ENCODE measurements around the gene LAMTOR1.
A peak's percentile ranks its signal among the peaks of the same experiment; 100 is the strongest.

Gene LAMTOR1

DNA sequence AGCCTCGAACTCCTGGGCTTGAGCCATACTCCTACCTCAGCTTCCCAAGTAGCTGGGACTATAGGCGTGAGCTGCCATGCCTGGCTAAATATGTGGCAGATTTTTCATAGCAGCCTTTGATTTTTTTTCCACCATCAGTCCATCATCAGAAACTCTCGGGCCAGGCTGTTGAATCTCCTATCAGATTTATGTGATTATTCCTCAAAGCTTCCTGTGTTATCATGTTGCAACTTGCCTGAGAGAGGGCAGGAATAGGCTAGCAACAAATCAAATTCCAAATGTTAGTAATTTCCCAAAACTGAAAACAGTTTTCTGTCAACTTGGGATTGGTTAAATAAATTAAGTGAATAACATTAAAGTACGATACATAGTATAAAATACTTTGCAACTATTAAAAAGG, 19.0 kb downstream of the LAMTOR1 start:
- Histone ChIP-seq H3K9me3 (ENCODE audit: severe bottlenecking) (no peaks in the 10 kb centered on the region), H3K36me3 (ENCODE audit: low read depth) (0 out of 2 replicates have a peak, but pooled peaks cover 3% of the 10 kb centered on the region), H3K4me3 (ENCODE audit: severe bottlenecking) (no peak overlapping the region), H3K27me3 (ENCODE audit: insufficient read depth, poor library complexity, severe bottlenecking) (no peaks in the 10 kb centered on the region), H3K27ac (ENCODE audit: poor library complexity, severe bottlenecking) (peak overlapping the region; percentile 65), H3K4me1 (ENCODE audit: insufficient read depth, poor library complexity, severe bottlenecking) (peaks cover 15% of the 10 kb centered on the region)
- no peak for TF ChIP-seq CTCF (IDR thresholded peaks at IDR 0.05; ENCODE audit: poor library complexity, severe bottlenecking)
- DNase-seq (ENCODE audit: low spot score) (no peak), ATAC-seq (ENCODE audit: low read depth) (0 out of 3 replicates have a peak, but pooled peaks have one; percentile 15)

DNA sequence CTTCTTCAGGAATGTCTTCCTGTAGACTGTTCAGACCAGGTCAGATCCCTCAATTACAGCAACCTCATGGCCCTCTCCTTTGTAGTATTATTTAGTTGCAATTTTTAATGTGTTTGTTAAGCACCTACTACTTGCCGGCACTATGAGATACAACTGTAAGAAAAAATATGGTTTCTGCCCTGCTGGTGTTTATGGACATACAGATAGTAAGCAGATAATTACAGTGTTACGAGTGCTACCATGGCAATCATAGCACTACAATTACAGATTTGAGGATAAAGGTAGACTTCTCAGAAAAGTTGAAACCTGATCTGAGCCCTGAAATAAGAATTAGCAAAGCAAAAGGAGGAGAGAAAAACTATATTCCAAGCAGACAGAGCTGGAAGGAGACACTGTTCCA, 19.7 kb downstream of the LAMTOR1 start:
- TF ChIP-seq CTCF (IDR thresholded peaks at IDR 0.05; ENCODE audit: poor library complexity, severe bottlenecking): no peak
- peaks cover 19% of the 10 kb centered on the region for H3K4me1 ChIP-seq (ENCODE audit: insufficient read depth, poor library complexity, severe bottlenecking)
- no peaks in the 10 kb centered on the region for H3K9me3 ChIP-seq (ENCODE audit: severe bottlenecking)
- H3K4me3 ChIP-seq (ENCODE audit: severe bottlenecking): no peak overlapping the region
- ATAC-seq (ENCODE audit: low read depth): no peak
- no peaks in the 10 kb centered on the region for H3K27me3 ChIP-seq (ENCODE audit: insufficient read depth, poor library complexity, severe bottlenecking)
- peak overlapping the region; percentile 65 for H3K27ac ChIP-seq (ENCODE audit: poor library complexity, severe bottlenecking)
- DNase-seq (ENCODE audit: low spot score): no peak
- 0 out of 2 replicates have a peak, but pooled peaks cover 3% of the 10 kb centered on the region for H3K36me3 ChIP-seq (ENCODE audit: low read depth)

- Histone ChIP-seq H3K9me3 (ENCODE audit: severe bottlenecking) (no peaks in the 10 kb centered on the region), H3K4me3 (ENCODE audit: severe bottlenecking) (no peak overlapping the region), H3K27ac (ENCODE audit: poor library complexity, severe bottlenecking) (peak overlapping the region; percentile 68), H3K36me3 (ENCODE audit: low read depth) (peaks cover 5% of the 10 kb centered on the region; the same call in 1 of the 2 replicates), H3K27me3 (ENCODE audit: insufficient read depth, poor library complexity, severe bottlenecking) (no peaks in the 10 kb centered on the region), H3K4me1 (ENCODE audit: insufficient read depth, poor library complexity, severe bottlenecking) (peaks cover 25% of the 10 kb centered on the region)
- no peak for TF ChIP-seq CTCF (IDR thresholded peaks at IDR 0.05; ENCODE audit: poor library complexity, severe bottlenecking)
- no peak for DNase-seq (ENCODE audit: low spot score)
- no peak for ATAC-seq (ENCODE audit: low read depth)
Measured at GRCh38 chr11:72081821-72082453, 21.2 kb downstream of the LAMTOR1 start.

DNA sequence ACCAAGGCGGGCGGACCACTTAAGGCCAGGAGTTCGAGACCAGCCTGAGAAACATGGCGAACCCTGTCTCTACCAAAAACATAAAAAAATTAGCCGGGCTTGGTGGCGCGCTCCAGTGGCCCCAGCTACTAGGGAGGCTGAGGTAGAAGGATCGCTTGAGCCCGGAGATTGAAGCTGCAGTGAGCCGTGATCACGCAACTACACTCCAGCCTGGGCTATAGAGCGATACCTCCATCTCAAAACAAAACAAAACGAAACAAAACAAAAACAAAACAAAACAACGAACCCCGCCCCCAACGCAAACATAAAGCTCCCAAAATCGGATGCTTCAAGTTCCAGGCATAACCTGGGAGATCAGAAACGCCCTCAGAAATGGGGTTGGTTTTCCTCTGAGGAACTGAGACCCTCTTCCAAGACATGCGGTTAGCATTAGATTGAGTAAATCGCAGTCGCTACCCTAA, 21.9 kb downstream of the LAMTOR1 start:
- H3K4me1 ChIP-seq (ENCODE audit: insufficient read depth, poor library complexity, severe bottlenecking): peaks cover 25% of the 10 kb centered on the region
- ATAC-seq (ENCODE audit: low read depth) (no peak), DNase-seq (ENCODE audit: low spot score) (no peak)
- H3K9me3 ChIP-seq (ENCODE audit: severe bottlenecking): no peaks in the 10 kb centered on the region
- H3K27me3 ChIP-seq (ENCODE audit: insufficient read depth, poor library complexity, severe bottlenecking): no peaks in the 10 kb centered on the region
- H3K4me3 ChIP-seq (ENCODE audit: severe bottlenecking): peak overlapping the region; percentile 56
- no peak for TF ChIP-seq CTCF (IDR thresholded peaks at IDR 0.05; ENCODE audit: poor library complexity, severe bottlenecking)
- peak overlapping the region; percentile 68 for H3K27ac ChIP-seq (ENCODE audit: poor library complexity, severe bottlenecking)
- H3K36me3 ChIP-seq (ENCODE audit: low read depth): peaks cover 10% of the 10 kb centered on the region
